ENCODE data around the gene CDK16.

The CDK16 gene

GRCh38 chrX:47197526-47197925, 21.0 kb upstream of the CDK16 start:
- Histone ChIP-seq H2AFZ (ENCODE audit: low read length, unreplicated experiment) (no peak overlapping the region), H3K4me1 (ENCODE audit: control insufficient read depth, insufficient read depth, low read length, unreplicated experiment) (peaks cover 33% of the 10 kb centered on the region), H3K4me3 (ENCODE audit: low read depth, low read length) (peak overlapping the region; percentile 12; the same call in 1 of the 2 replicates), H3K27me3 (ENCODE audit: insufficient read depth, low read length) (no peaks in the 10 kb centered on the region), H3K79me2 (ENCODE audit: control insufficient read depth, insufficient read depth, low read length, unreplicated experiment) (peaks cover 67% of the 10 kb centered on the region), H3K36me3 (ENCODE audit: insufficient read depth, low read length) (peaks cover 16% of the 10 kb centered on the region; the same call in 1 of the 2 replicates), H3K27ac (ENCODE audit: low read depth, low read length) (no peak overlapping the region)

GRCh38 chrX:47198026-47198686, 20.3 kb upstream of the CDK16 start:
- no peak overlapping the region for H3K4me3 ChIP-seq (ENCODE audit: low read depth, low read length)
- H3K4me1 ChIP-seq (ENCODE audit: control insufficient read depth, insufficient read depth, low read length, unreplicated experiment): peaks cover 31% of the 10 kb centered on the region
- H3K79me2 ChIP-seq (ENCODE audit: control insufficient read depth, insufficient read depth, low read length, unreplicated experiment): peaks cover 67% of the 10 kb centered on the region
- H3K27me3 ChIP-seq (ENCODE audit: insufficient read depth, low read length): no peaks in the 10 kb centered on the region
- no peak overlapping the region for H3K27ac ChIP-seq (ENCODE audit: low read depth, low read length)
- H2AFZ ChIP-seq (ENCODE audit: low read length, unreplicated experiment): no peak overlapping the region
- peaks cover 17% of the 10 kb centered on the region; the same call in 1 of the 2 replicates for H3K36me3 ChIP-seq (ENCODE audit: insufficient read depth, low read length)

- Histone ChIP-seq H3K4me1 (ENCODE audit: control insufficient read depth, insufficient read depth, low read length, unreplicated experiment) (peaks cover 30% of the 10 kb centered on the region), H3K27me3 (ENCODE audit: insufficient read depth, low read length) (no peaks in the 10 kb centered on the region), H3K36me3 (ENCODE audit: insufficient read depth, low read length) (peaks cover 20% of the 10 kb centered on the region; the same call in 1 of the 2 replicates), H3K4me3 (ENCODE audit: low read depth, low read length) (no peak overlapping the region), H2AFZ (ENCODE audit: low read length, unreplicated experiment) (no peak overlapping the region), H3K79me2 (ENCODE audit: control insufficient read depth, insufficient read depth, low read length, unreplicated experiment) (peaks cover 67% of the 10 kb centered on the region), H3K27ac (ENCODE audit: low read depth, low read length) (no peak overlapping the region)
Measured at GRCh38 chrX:47198687-47199080, 19.8 kb upstream of the CDK16 start.

GRCh38 chrX:47199286-47199685, 19.2 kb upstream of the CDK16 start:
- peaks cover 20% of the 10 kb centered on the region; the same call in 1 of the 2 replicates for H3K36me3 ChIP-seq (ENCODE audit: insufficient read depth, low read length)
- H3K4me1 ChIP-seq (ENCODE audit: control insufficient read depth, insufficient read depth, low read length, unreplicated experiment): peaks cover 30% of the 10 kb centered on the region
- H2AFZ ChIP-seq (ENCODE audit: low read length, unreplicated experiment): no peak overlapping the region
- no peak overlapping the region for H3K27ac ChIP-seq (ENCODE audit: low read depth, low read length)
- no peaks in the 10 kb centered on the region for H3K27me3 ChIP-seq (ENCODE audit: insufficient read depth, low read length)
- H3K4me3 ChIP-seq (ENCODE audit: low read depth, low read length): no peak overlapping the region
- H3K79me2 ChIP-seq (ENCODE audit: control insufficient read depth, insufficient read depth, low read length, unreplicated experiment): peaks cover 61% of the 10 kb centered on the region

DNA sequence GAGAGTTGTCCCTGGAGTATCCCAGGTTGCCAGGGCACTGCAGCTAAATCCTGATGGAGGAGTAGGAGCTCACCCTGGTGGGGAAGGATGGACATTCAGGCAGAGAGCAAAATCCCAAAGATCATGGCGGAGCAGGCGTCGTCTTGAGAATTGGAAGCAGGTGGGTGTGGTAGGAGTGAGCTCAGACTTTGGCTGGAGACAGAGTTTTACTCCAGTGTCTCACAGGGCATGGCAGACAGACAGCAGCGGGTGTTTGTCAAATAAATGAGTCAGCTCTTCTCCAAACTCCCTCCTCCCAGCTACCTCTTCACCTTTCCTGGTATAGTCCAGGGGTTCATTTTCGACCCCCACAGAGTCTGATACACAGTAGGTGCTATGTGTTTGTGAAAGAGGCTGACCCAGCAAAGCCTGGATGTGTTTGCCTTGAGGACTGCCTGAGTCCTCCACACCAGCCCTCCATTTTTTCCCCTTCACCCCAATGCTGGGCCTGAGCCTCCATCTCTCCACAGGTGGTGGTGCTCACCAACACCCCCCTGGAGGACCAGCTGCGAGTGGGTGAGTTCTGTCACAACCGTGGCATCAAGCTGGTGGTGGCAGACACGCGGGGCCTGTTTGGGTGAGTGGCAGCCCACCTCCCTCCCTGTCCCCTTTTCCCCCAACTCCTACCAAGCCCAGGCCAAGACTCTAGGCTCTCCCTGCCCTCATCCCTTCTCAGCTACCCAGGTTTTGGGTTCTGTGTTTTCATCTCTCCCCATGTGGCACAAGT, 17.9 kb upstream of the CDK16 start:
- H3K79me2 ChIP-seq (ENCODE audit: control insufficient read depth, insufficient read depth, low read length, unreplicated experiment): peaks cover 53% of the 10 kb centered on the region
- no peaks in the 10 kb centered on the region for H3K27me3 ChIP-seq (ENCODE audit: insufficient read depth, low read length)
- H3K27ac ChIP-seq (ENCODE audit: low read depth, low read length): no peak overlapping the region
- peaks cover 27% of the 10 kb centered on the region for H3K4me1 ChIP-seq (ENCODE audit: control insufficient read depth, insufficient read depth, low read length, unreplicated experiment)
- no peak overlapping the region for H3K4me3 ChIP-seq (ENCODE audit: low read depth, low read length)
- H3K36me3 ChIP-seq (ENCODE audit: insufficient read depth, low read length): peaks cover 20% of the 10 kb centered on the region; the same call in 1 of the 2 replicates
- H2AFZ ChIP-seq (ENCODE audit: low read length, unreplicated experiment): no peak overlapping the region

DNA sequence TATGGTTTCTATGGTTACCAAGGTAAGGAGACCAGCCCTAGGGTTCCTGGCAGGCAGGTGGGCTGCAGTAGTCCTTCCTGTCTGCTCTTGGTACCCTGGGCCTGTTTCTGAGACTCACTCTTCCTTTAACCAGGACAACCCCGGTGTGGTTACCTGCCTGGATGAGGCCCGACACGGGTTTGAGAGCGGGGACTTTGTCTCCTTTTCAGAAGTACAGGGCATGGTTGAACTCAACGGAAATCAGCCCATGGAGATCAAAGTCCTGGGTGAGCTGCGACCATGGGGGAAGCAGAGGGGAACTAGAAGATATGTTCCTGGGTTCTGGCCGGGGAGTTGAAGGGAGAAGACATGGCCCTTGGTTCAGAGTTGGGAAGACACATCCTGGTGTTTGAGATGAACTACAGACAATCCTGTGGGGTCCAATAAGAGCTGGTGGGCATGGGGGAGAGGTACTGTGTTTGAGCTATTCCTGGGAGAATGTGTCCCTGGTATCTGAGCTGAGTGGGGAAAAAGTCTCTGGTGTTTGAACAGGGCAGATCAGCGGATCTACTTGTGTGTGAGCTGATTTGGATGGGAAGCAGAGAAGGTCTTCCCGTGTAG, 17.0 kb upstream of the CDK16 start:
- H3K4me3 ChIP-seq (ENCODE audit: low read depth, low read length): no peak overlapping the region
- H3K27ac ChIP-seq (ENCODE audit: low read depth, low read length): no peak overlapping the region
- peaks cover 44% of the 10 kb centered on the region for H3K79me2 ChIP-seq (ENCODE audit: control insufficient read depth, insufficient read depth, low read length, unreplicated experiment)
- H3K36me3 ChIP-seq (ENCODE audit: insufficient read depth, low read length): peaks cover 20% of the 10 kb centered on the region; the same call in 1 of the 2 replicates
- no peaks in the 10 kb centered on the region for H3K27me3 ChIP-seq (ENCODE audit: insufficient read depth, low read length)
- no peak overlapping the region for H2AFZ ChIP-seq (ENCODE audit: low read length, unreplicated experiment)
- H3K4me1 ChIP-seq (ENCODE audit: control insufficient read depth, insufficient read depth, low read length, unreplicated experiment): peaks cover 18% of the 10 kb centered on the region

- no peak overlapping the region for H2AFZ ChIP-seq (ENCODE audit: low read length, unreplicated experiment)
- no peaks in the 10 kb centered on the region for H3K27me3 ChIP-seq (ENCODE audit: insufficient read depth, low read length)
- H3K36me3 ChIP-seq (ENCODE audit: insufficient read depth, low read length): peaks cover 24% of the 10 kb centered on the region
- H3K4me3 ChIP-seq (ENCODE audit: low read depth, low read length): no peak overlapping the region
- peaks cover 35% of the 10 kb centered on the region for H3K79me2 ChIP-seq (ENCODE audit: control insufficient read depth, insufficient read depth, low read length, unreplicated experiment)
- H3K4me1 ChIP-seq (ENCODE audit: control insufficient read depth, insufficient read depth, low read length, unreplicated experiment): peaks cover 10% of the 10 kb centered on the region
- no peak overlapping the region for H3K27ac ChIP-seq (ENCODE audit: low read depth, low read length)
Measured at GRCh38 chrX:47202316-47202715, 16.2 kb upstream of the CDK16 start.

- Histone ChIP-seq H3K4me1 (ENCODE audit: control insufficient read depth, insufficient read depth, low read length, unreplicated experiment) (peaks cover 4% of the 10 kb centered on the region), H3K27ac (ENCODE audit: low read depth, low read length) (no peak overlapping the region), H3K79me2 (ENCODE audit: control insufficient read depth, insufficient read depth, low read length, unreplicated experiment) (peaks cover 30% of the 10 kb centered on the region), H2AFZ (ENCODE audit: low read length, unreplicated experiment) (no peak overlapping the region), H3K4me3 (ENCODE audit: low read depth, low read length) (no peak overlapping the region), H3K27me3 (ENCODE audit: insufficient read depth, low read length) (no peaks in the 10 kb centered on the region), H3K36me3 (ENCODE audit: insufficient read depth, low read length) (peaks cover 24% of the 10 kb centered on the region)
Measured at GRCh38 chrX:47202877-47203276, 15.6 kb upstream of the CDK16 start.

DNA sequence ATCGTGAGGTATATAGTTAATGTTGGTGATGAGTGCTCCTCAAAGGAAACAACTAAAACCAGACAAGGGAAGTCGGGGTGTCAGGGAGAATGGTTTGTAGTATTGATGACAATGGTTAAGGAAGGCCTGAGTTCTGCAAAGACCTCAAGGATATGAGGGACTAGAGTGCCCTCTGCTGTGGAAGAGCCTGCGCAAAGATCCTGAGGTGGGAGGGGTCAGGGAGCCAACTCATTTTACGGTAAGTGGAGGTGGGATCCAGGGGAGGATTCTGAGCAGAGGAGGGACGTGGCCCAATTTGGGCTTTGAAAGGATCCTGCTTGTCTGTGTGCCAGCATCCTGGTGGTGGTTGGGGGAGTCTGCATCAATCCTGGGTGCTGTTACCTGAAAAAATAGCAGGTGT, 13.5 kb upstream of the CDK16 start:
- Histone ChIP-seq H3K4me1 (ENCODE audit: control insufficient read depth, insufficient read depth, low read length, unreplicated experiment) (peaks cover 3% of the 10 kb centered on the region), H3K27ac (ENCODE audit: low read depth, low read length) (no peak overlapping the region), H3K27me3 (ENCODE audit: insufficient read depth, low read length) (no peaks in the 10 kb centered on the region), H3K4me3 (ENCODE audit: low read depth, low read length) (no peak overlapping the region), H2AFZ (ENCODE audit: low read length, unreplicated experiment) (no peak overlapping the region), H3K36me3 (ENCODE audit: insufficient read depth, low read length) (peaks cover 25% of the 10 kb centered on the region), H3K79me2 (ENCODE audit: control insufficient read depth, insufficient read depth, low read length, unreplicated experiment) (peaks cover 17% of the 10 kb centered on the region)

DNA sequence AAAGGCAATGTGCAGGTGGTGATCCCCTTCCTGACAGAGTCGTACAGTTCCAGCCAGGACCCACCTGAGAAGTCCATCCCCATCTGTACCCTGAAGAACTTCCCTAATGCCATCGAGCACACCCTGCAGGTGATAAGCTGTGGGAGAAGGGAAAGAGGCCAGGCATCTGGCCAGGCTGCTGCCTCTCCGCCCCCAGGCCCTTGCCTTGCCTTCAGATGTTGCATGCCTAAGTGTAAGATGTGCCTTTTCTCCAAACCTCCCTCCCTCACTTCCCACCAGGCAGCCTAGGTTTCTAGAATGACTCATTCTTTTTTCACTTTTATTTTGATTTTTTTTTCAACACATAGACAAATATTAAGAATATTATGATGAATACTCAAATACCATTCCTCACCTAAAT, 12.2 kb upstream of the CDK16 start:
- H3K27ac ChIP-seq (ENCODE audit: low read depth, low read length): peak overlapping the region; percentile 41; the same call in 1 of the 2 replicates
- H3K79me2 ChIP-seq (ENCODE audit: control insufficient read depth, insufficient read depth, low read length, unreplicated experiment): peaks cover 13% of the 10 kb centered on the region
- peaks cover 19% of the 10 kb centered on the region for H3K36me3 ChIP-seq (ENCODE audit: insufficient read depth, low read length)
- H3K27me3 ChIP-seq (ENCODE audit: insufficient read depth, low read length): no peaks in the 10 kb centered on the region
- no peaks in the 10 kb centered on the region for H3K4me1 ChIP-seq (ENCODE audit: control insufficient read depth, insufficient read depth, low read length, unreplicated experiment)
- H3K4me3 ChIP-seq (ENCODE audit: low read depth, low read length): no peak overlapping the region
- H2AFZ ChIP-seq (ENCODE audit: low read length, unreplicated experiment): no peak overlapping the region

All from ACC112 (cell line).